HG03457 (cell line): ENCODE data around the gene BRPF3.

Source experiments
- ATAC-seq: cut with Tn5 transposase; IDR thresholded peaks from one replicate; pipeline ENCODE4 v1.9.1; 2021; ENCODE audit warnings: moderate number of reproducible peaks; ENCODE audit not compliant: unreplicated experiment

The BRPF3 gene

GRCh38 chr6:36266913-36267644, 70.5 kb downstream of the BRPF3 start:
- no peak for ATAC-seq

GRCh38 chr6:36267731-36268477, 71.4 kb downstream of the BRPF3 start:
- no peak for ATAC-seq

- ATAC-seq: no peak
Measured at GRCh38 chr6:36268478-36269275, 72.1 kb downstream of the BRPF3 start.

DNA sequence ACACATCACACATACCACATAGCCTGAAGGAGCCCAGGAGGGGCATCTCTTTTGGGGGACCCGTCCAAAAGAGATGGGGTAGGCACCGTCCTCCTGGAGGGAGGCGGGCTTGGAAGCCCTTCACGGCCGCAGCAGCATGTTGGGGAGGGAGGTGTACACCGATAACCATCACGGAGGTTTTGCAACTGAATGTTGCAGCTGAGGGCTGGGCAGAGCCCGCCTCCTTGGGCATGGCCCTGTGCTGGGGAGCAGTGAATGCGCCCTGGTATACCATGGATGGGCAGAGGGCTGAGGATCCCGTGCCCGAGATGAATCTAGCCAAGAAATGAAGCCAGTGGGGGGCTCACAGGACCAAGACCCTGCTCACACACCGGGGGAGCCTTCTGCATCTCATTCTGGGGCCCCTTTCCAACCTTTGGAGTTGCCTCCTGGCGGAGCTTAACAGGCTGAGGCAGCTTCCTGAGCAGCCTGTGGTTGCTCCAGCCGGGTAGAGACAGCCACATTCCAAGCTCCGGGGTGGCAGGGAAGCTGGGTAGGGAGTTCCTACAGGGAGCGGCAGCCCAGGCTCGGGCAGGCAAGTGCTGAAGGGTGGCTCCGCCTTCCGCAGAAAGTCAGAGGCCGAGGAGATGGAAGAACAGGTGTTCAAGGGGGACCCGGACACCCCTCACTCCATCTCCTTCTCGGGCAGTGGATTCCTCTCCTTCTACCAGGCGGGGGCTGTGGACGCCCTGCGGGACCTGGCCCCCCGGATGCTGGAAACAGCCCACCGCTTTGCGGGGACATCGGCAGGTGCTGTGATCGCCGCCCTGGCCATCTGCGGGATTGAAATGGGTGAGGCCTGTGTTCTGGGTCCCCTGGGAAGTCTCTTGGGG, 73.5 kb downstream of the BRPF3 start, which contains the start of gene PNPLA1:
Gene PNPLA1, plus strand, starts transcription at position 227 of the 872 bp plus-strand sequence. Its CDS starts 400 bp downstream, at position 627.
- no peak for ATAC-seq

- no peak for ATAC-seq
Measured at GRCh38 chr6:36272234-36272633, 75.7 kb downstream of the BRPF3 start.

DNA sequence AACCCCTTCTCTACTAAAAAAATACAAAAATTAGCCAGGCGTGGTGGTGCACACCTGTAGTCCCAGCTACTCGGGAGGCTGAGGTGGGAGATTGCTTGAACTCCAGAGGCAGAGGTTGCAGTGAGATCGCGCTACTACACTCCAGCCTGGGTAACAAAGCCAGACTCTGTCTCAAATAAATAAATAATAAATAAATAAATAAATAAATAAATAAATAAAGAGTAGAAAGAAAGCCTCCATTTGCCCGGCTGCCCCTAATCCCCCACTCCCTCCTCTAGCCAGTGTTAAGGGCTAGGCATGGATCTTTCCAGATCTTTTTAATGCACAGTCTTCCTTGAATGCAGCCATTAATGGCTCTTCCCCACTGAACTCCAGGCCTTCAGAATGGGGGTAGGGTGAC, 76.5 kb downstream of the BRPF3 start:
- ATAC-seq: no peak

DNA sequence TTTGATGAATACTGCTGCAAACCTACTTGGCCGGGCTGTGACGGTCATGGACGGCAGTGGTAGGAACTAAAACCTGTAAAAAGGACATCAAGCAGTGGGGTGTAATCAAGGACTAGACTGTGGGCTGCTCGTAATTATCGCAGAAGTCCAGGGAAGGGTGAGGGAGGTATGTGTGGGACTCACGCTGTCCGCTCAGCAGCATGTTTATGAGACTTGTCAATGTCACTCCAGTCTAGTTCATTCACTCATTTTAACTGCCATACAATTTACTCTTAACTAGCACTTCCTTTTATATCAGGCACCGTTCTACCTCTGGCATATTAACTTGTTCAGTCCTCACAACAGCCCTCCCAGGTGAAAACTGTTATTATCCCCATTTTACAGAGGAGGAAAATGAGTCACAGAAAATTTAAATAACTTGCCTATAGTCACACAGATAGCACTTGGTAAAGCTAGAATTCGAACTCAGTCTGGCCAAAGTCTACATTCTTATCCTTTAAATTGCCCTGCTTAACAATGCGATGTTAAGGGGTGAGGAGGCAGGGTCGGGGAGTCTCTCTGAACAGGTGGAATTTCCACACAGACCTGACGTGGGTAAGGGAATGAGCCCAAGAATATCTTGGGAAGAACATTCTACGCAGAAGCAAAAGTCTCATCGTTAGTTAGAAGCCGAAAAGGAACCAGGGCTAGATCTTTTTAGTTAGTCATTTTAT, 77.4 kb downstream of the BRPF3 start:
- no peak for ATAC-seq

- no peak for ATAC-seq
Measured at GRCh38 chr6:36276581-36277536, 80.3 kb downstream of the BRPF3 start.

DNA sequence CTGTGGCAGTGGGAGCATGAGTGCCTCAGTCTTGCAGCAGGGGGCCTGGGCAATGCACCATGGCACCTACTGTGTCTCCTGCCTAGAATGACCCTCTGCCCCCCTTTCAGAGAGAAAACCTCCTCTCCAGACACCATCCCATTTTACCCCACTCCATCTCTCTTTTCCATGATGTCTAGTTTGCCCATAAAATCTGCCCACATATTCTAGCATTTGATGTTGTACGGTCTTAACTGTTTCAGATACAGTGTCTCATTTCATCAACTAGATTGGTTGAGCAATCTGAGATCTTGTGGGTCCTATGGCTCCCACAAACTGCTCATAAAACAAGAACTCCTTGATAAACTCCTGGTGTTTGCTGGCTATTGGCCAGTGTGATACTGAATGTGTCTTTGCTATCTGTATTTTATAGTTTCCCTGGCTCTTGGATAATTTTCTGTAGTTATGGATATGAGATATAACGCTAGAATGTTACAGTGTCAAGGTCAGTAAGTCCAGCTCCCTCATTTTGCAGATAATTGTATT, 81.5 kb downstream of the BRPF3 start:
- ATAC-seq: no peak

GRCh38 chr6:36280467-36280866, 83.9 kb downstream of the BRPF3 start:
- no peak for ATAC-seq

- ATAC-seq: no peak
Measured at GRCh38 chr6:36280983-36281382, 84.4 kb downstream of the BRPF3 start.
